ENCODE results near the gene VPS50.
"Not testable (repeated sequence)": the region's sequence is repeated elsewhere in the genome, so short reads cannot be mapped to it uniquely, and the experiment has no call there.

GRCh38 chr7:93326291-93326690 is 94.1 kb downstream of the VPS50 start:
- not testable (repeated sequence) for TF ChIP-seq JUN (IDR thresholded peaks at IDR 0.05; ENCODE audit: borderline replicate concordance, insufficient read depth, insufficient read length, low read depth); CTCF (IDR thresholded peaks at IDR 0.05; ENCODE audit: extremely low read depth in 1 of 2, insufficient read depth in 1 of 2, low read depth in 1 of 2, low read length in 2 of 2); POLR2A (IDR thresholded peaks at IDR 0.05; ENCODE audit: low read depth, low read length); EZH2 (IDR thresholded peaks at IDR 0.05; ENCODE audit: borderline replicate concordance, low read depth, low read length, severe bottlenecking); FOS (IDR thresholded peaks at IDR 0.05; ENCODE audit: borderline replicate concordance, insufficient read depth, low read length); POLR2AphosphoS5 (IDR thresholded peaks at IDR 0.05; ENCODE audit: insufficient read depth, low read depth, low read length); GATA2 (IDR thresholded peaks at IDR 0.05; ENCODE audit: insufficient read depth, insufficient read length, low read depth, low read length)
